GM18870 (cell line): Measurements from ENCODE around the gene TTLL3.
"Not testable (repeated sequence)": the region's sequence is repeated elsewhere in the genome, so short reads cannot be mapped to it uniquely, and the experiment has no call there.

Experiments
- ATAC-seq: cut with Tn5 transposase; IDR thresholded peaks from one replicate; pipeline ENCODE4 v1.9.1; 2021; ENCODE audit warnings: moderate library complexity; ENCODE audit not compliant: unreplicated experiment

The TTLL3 gene

GRCh38 chr3:9809615-9810432 lies at the start of gene TTLL3:
TSS of gene TTLL3 (plus strand) at chr3:9810262. CDS start at chr3:9810662, 400 bp downstream.
- no peak for ATAC-seq

GRCh38 chr3:9760779-9761505 lies 49.1 kb upstream of the TTLL3 start:
- ATAC-seq = no peak

- no peak for ATAC-seq
Observed at GRCh38 chr3:9761919-9762318, 48.1 kb upstream of the TTLL3 start.

GRCh38 chr3:9762871-9763270 lies 47.2 kb upstream of the TTLL3 start:
- ATAC-seq = no peak

- ATAC-seq = no peak
Observed at GRCh38 chr3:9765865-9766264, 44.2 kb upstream of the TTLL3 start.

GRCh38 chr3:9767418-9767817 lies 42.6 kb upstream of the TTLL3 start:
- ATAC-seq = no peak

GRCh38 chr3:9768141-9768775 lies 41.8 kb upstream of the TTLL3 start:
- no peak for ATAC-seq

- no peak for ATAC-seq
Observed at GRCh38 chr3:9769012-9769411, 41.0 kb upstream of the TTLL3 start.

GRCh38 chr3:9769426-9770275 lies 40.4 kb upstream of the TTLL3 start, which contains the start of gene CAMK1:
TSS of gene CAMK1 (minus strand) at chr3:9769947. CDS start at chr3:9767749, 2,198 bp downstream.
- no peak for ATAC-seq

- ATAC-seq = no peak
Observed at GRCh38 chr3:9770276-9770812, 39.7 kb upstream of the TTLL3 start.

- ATAC-seq = not testable (repeated sequence)
Observed at GRCh38 chr3:9771007-9771406, 39.1 kb upstream of the TTLL3 start.

- ATAC-seq = no peak
Observed at GRCh38 chr3:9776896-9777693, 33.0 kb upstream of the TTLL3 start.

- no peak for ATAC-seq
Observed at GRCh38 chr3:9777694-9778021, 32.4 kb upstream of the TTLL3 start.

- ATAC-seq = no peak
Observed at GRCh38 chr3:9778143-9779074, 31.7 kb upstream of the TTLL3 start.

GRCh38 chr3:9779075-9779593 lies 30.9 kb upstream of the TTLL3 start:
- no peak for ATAC-seq

GRCh38 chr3:9779721-9780457 lies 30.2 kb upstream of the TTLL3 start:
- peak; percentile 42 for ATAC-seq

GRCh38 chr3:9780458-9780812 lies 29.6 kb upstream of the TTLL3 start:
- no peak for ATAC-seq

GRCh38 chr3:9780910-9781309 lies 29.2 kb upstream of the TTLL3 start:
- no peak for ATAC-seq
